ENCODE measurements around the gene NRXN2.

The NRXN2 gene

DNA sequence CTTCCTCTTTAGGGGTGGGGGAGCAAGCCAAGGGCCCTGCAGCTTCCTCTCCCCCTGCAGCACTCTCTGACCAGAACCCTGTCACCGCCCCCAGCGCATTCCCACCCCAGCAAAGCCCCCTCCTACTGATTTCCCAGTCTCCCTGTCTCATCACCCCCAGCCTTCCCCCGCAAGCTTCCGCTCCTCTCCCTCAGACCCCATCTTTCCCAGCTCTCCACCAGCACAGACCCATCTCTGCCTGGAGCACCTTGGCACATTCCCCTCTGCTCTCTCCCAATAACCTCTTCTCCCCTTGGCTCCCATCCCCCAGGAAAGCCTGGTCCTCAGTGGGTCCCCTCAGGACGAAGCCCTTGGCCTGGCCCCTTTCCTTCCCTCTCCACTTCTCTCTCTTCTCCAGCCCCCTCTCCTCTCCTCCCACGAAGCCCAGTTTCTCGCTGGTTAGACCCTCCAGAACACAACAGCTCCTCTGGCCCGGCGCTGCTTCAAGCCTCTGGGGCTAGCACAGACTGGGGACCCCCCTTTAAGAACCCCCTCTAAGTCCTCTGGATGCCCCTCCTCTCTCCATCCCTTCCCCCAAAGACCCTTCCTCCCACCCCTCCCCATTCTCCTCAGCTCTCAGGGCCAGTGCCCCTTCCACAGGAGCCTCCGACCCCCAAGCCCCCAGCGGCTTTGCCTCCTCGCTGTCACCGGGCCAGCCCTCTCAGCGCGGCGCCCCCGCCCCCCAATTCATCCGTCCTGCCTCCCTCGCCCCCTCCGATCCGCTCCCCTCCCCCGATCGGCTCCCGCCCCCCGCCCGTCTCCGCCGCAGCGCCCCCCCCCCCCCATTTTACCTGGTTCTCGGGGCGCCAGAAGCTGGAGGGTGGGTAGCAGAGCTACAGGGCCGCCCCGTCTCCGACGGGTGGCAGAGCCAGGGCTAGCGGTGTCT, 594 bp downstream of the NRXN2 start:
- in situ Hi-C loops (cut with HindIII; ENCODE audit: low sequenced_read_pairs), result no loop called here

DNA sequence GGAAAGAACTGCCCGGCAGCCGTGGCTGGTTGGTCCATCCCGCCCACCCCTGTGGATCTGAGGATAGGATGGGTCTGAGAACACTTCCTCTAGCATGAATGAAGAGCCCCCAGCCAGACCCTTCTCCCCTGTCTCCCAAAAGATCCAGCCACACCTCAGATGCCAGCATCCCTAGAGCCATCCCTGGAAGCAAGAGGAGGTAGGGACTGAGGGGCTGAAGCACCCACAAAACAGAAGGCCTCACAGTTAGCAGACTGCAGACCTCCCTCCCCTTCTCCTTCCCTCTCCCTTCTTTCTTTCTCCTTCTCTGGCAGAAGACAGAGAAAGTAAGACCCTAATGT, 1.7 kb downstream of the NRXN2 start:
- in situ Hi-C loops (cut with HindIII; ENCODE audit: low sequenced_read_pairs), result no loop called here

DNA sequence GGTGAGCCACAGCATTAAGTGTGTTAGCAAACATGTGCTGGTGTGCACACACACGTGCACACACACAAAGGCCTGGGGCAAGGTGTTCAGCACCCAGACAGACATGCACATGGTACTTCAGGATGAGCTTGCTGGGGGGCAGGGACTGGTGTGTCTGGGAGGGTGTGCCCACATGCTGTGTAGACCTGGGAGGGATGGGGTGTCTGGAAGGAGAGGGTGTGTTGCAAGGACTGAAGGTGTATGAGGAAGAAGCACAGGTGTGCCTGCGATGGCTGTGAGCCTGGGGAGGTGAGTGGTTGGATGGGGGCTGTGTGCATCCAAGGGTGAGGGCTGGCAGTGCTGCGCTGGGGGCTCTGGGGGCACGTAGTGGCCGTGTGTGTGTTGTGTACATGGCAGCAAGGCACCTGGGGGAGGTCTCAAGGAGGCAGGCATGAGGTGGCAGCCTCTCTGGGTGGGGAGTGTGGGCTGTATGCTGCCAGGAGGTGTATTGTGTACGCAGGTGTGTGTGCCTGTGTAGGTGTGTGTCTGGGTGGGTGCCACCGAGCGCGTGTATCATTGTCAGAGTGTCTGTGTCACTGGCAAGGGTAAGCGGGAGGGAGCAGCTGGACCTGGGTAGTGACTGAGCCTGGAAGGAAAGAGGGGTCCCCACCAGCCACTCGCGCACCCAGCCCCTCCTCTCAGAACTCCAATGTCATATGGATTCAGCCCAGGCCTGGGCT, 2.2 kb downstream of the NRXN2 start:
- in situ Hi-C loops (cut with HindIII; ENCODE audit: low sequenced_read_pairs), result no loop called here

DNA sequence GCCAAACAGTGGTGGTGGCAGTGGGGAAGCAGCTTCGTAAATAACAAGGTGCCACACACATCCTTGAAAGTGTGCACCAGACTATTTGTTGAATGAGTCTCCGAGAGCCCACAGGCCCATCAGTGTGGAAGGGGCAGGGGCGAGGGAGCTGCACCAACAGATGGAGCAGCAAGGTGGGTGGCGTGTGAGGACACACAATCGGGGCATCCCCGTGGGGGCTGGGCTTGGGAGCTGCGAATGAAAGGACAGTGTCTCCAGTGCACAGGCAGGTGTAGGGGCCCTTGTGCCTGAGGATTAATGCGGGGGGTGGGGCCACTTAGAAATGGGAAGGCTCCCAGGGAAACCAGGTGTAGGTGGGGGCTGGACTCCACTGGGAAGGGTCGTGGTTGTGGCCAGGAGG, 2.8 kb downstream of the NRXN2 start:
- in situ Hi-C loops (cut with HindIII; ENCODE audit: low sequenced_read_pairs), result no loop called here

DNA sequence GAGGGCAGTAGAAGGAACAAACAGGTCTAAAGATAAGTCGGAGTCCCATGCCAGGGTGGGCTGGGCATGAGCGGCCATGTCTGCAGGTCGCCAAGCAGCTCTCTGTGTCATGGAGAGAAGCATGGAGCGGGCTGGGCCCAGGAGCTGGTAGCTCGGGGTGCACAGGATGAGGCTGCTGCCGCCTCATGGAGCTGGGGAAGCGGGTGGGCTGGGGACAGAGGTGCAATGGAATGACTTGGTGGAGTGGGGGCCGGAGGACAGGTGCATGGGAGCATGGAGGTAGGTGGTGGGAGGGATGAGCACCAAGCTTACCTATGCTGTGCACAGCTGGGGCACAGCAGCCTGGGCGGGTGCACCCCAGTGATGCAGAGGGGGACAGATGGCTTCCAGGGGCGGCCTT, 3.6 kb downstream of the NRXN2 start:
- in situ Hi-C loops (cut with HindIII; ENCODE audit: low sequenced_read_pairs), result loop anchor here (5.0 kb wide), 1 partner anchor 33 kb away; no protein-coding TSS in a partner anchor

DNA sequence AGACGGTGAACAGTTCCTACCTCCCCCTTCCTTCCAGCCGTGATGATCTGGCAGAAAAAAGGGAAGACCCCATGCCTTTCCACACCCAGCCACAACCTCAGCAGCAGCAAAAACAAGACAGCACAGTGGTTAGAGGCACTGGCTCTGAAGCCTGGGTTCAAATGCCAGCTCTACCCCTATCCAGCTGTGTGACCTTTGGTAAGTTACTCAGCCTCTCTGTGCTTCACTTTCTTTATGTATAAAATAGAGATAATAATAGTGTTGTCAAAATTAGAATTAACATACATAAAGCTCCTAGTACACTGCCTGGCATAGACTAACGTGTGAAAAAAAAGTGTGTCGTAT, 4.2 kb downstream of the NRXN2 start:
- in situ Hi-C loops (cut with HindIII; ENCODE audit: low sequenced_read_pairs), result loop anchor here (5.0 kb wide), 1 partner anchor 34 kb away; no protein-coding TSS in a partner anchor

DNA sequence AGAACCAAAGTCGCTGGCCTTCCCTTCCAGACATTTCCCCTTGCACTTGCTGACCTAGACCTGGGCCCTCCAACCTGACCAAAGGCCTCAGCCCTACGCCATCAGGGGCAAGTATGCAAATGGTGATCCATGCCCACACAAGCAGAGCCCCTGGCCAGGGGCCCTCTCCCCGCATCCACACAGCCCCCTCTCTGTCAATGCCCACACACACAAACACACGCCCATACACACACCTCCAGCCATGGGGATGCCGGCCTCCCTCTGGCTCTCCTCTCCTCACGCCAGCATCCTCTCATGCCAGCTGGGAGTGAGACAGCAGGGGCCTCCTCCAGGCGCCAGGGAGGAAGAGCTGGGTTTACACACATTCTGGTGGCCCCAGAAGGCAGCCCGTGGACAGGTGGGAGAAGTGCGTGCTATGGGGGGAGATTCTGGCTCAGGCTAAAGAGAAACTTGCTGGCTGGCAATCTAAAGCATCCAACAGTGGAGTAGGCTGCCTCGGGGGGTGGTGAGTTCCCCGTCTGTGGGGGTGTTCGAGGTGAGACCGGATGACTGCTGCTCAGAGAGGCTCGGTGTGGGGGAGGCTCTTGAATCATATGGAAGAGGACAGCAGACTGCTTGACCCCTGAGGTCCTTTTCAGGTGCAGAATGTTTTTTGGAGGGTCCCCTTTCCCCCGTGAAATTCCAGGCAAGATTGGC, 4.8 kb downstream of the NRXN2 start:
- in situ Hi-C loops (cut with HindIII; ENCODE audit: low sequenced_read_pairs), result loop anchor here (5.0 kb wide), 1 partner anchor 34 kb away; no protein-coding TSS in a partner anchor

DNA sequence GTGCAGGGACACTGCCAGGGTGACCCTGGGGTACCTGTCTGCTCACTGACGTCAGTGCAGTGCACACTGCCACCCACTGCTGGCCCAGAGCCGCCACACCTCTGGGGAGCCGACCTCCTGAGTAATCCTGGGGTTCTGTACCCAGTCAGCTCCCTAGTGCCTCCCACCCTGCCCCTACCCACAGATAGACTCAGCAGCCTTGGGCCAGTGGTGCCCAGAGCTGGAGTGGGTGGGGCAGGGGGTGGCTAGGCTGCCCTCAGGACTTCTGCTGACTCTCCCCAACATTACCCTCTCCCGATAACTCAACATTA, 5.8 kb downstream of the NRXN2 start:
- in situ Hi-C loops (cut with HindIII; ENCODE audit: low sequenced_read_pairs), result loop anchor here (5.0 kb wide), 1 partner anchor 35 kb away; no protein-coding TSS in a partner anchor

DNA sequence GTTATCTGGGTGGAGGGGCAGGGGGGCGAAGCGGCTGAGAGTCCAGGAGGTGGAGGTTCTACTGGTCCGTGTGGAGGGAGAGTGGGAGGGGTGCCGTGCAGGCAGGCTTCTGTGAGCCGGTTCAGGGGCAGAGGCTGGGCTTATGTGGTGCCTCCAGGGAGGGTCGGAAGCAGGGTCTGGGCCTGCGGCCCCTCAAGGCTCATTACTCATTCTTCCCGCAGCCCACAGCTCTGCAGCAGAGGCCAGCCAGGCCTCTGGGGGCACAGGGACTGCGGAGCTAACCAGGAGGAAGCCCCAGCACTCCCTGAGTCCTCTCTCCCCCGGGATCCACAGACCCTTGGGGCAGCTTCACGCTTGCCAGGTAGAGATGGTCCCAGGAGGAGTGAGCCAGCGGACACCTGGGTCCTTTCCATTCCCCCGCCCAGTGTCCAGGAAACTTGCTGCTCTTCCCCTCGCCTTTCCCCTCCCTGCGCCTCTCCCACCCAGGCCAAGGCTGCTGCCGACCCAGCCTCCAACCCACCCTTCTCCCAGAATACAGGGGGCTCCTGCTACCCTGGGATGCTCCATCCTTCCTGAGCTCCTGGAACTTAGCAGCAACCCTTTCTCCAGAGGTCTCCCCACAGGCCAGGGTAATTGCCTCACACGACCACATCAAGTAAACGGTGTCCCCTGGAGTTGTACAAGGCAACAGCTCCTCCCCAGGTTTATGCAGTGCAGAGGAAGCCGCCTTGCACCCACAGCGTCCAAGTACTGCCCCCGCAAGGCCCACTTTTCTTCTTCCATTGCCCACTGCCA, 6.3 kb downstream of the NRXN2 start:
- in situ Hi-C loops (cut with HindIII; ENCODE audit: low sequenced_read_pairs), result loop anchor here (5.0 kb wide), 1 partner anchor 36 kb away; no protein-coding TSS in a partner anchor

DNA sequence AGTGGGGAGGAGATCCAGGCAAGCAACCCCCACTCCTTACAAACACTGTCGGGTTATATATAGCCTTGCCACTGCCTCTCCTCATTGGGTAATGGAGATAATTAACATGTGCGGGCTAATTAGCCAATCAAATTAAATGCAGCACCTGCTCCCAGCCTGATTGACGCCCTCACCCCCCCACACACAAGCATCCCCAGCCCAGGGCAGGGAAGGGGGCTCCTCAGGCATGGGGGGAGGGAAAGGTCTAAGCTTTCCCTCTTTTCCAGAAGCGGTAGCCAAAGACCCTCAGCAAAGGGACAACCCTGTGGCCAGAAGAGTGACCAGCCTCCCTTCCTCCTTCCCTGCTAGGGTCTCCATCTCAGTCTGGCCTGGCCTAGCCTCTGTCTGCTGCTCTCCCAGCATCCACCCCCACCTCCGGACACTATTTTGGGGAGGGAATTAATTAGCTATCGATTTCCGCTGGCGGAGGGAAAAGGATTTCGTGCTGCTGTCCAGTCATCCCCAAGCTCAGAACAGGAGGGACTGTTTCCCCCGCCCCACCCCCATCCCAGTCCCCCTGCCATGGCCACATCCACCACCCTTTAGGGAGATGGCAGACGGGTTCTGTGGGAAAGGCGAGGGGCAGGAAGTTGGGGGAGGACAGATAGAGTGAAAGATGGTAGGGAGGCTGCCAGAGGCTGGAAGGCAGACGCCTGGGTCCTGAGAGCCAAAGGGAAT, 7.1 kb downstream of the NRXN2 start:
- in situ Hi-C loops (cut with HindIII; ENCODE audit: low sequenced_read_pairs), result loop anchor here (5.0 kb wide), 1 partner anchor 36 kb away; no protein-coding TSS in a partner anchor

DNA sequence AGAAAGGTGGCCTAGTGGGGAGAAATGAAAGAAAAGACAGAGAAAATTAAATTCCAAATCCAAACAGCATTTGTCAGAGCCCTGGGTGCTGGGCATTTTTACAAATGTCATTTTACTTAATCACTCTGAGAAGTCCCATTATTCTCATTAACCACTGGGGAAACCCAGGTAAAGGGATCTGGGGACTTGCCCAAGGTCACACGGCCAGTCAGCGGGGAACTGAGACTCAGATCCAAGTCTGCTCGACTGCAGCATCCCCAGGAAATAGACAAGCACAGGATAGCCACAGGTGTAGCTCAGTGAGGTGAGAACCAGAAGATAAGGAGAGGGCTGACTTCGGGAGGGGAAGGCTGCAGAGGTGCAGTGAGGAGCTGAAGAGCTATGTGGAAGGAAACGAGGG, 7.9 kb downstream of the NRXN2 start:
- in situ Hi-C loops (cut with HindIII; ENCODE audit: low sequenced_read_pairs), result loop anchor here (5.0 kb wide), 1 partner anchor 37 kb away; no protein-coding TSS in a partner anchor

DNA sequence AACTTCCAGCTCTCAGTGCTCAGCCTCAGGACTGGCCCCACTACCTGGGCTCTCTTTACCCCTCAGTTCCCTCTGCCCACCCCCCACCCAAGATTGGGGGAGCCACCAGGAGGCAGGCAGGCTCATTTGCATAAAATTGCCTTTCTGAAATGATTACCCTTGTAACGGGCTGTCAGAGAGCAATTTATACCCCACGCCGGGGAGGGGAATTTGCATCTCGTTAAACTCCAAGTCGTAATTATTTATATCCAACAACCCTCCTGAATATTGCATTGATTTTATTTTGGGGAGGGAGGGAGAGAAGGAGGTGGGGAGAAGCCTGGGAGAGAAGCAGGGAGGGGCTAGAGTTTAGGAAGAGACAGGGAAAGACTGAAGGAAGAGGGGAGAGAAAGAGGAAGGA, 8.3 kb downstream of the NRXN2 start:
- in situ Hi-C loops (cut with HindIII; ENCODE audit: low sequenced_read_pairs), result loop anchor here (5.0 kb wide), 1 partner anchor 38 kb away; no protein-coding TSS in a partner anchor

DNA sequence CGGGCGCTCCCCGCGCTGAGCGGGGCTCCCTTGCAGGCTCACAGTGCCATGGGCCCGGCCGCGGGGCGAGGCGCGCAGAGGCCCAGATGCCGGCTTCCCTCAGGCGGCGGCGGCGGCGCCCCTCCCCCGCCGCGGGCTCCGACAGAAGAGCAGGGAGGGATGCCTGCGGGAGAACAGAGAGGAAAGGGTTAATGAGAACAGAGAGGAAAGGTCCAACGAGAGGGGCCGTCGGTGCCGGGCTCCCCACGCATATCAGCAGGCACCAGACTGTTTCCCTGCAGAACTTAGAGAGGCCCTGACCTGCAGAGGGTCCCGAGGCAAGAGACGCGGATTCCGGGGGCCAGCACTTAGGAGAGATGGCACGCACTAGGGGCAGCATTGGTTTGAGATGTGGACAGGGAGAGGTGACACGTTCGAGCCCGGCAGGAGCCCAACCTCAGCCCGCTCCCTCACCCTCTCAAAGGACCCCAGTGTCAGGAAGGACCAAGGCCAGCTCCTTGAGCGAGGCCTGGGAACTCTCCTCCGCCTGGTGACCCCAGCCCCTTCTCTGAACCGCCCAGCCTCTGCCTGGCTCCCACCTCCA, 9.1 kb downstream of the NRXN2 start:
- in situ Hi-C loops (cut with HindIII; ENCODE audit: low sequenced_read_pairs), result no loop called here

DNA sequence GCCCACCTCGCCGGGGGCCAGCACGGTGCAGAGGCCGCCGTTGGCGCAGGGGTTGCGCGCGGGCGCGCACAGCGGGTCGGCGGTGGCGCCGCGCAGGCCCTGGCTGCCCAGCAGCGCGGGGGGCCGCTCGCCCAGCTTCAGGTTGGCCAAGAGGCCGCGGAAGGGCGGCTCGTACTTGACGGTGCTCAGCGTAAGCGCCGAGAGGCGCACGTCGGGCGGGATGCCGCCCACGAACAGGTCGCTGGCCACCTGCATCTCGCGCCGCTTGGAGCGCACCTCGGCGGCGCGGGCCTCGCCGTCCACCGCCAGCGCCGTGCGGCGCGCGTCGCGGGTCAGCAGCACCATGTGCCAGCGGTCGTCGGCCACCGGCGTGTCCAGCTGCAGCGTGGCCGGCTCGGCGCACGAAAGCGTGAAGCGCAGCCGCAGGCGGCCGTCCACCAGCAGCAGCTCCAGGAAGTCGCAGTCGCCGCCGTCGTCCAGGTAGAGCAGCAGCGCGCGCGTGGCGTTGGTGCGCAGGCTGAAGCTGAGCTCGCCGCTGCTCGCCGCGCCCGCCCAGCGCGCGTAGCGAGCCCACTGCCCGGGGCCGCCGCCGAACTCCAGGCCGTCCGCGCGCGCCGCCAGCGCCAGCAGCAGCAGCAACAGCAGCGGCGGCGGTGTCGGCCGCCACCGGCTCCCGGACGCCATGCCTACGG, 9.8 kb downstream of the NRXN2 start:
- in situ Hi-C loops (cut with HindIII; ENCODE audit: low sequenced_read_pairs), result no loop called here

DNA sequence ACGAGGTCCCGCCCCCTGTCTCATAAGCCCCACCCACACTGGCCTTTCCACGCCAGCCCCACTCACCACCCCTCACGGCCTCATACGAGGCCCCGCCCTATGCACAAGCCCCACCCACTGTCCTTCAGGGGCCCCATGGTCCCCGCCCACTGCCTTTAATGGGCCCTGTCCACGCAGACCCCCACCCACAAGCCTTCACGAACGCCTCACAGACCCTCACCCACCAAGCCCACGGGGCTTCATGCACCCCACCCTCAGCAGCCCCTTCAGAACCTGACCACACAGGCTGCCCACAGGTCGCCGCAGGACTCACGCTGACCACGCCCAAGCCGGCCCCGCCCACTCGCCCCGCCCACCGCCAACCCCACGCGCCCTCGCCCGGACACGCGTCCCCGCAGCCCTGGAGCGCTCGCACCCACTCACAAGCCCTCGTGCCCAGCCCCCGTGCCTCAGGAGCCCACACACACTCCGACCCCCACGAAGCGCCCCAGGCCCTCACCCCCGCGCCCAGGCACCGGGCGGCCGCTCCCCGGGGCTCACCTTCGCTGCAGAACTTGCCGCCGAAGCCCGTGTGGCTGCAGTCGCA, 10.5 kb downstream of the NRXN2 start:
- in situ Hi-C loops (cut with HindIII; ENCODE audit: low sequenced_read_pairs), result no loop called here

DNA sequence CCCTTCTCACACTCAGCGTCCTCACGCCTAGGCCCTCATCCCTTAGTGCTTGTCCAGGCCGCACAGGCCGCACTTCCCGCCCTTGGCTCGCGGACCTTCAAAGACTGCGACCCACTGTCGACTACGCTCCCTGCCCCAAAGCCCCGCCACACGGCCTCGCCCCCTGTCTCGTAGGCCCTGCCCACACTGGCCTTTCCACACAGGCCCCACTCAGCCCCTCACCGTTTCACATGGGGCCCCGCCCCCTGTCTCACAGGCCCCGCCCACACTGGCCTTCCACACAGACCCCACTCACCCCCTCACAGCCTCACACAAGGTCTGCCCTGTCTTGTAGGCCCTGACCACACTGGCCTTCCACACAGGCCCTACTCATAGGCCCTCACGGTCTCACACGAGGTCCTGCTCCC, 11.0 kb downstream of the NRXN2 start:
- in situ Hi-C loops (cut with HindIII; ENCODE audit: low sequenced_read_pairs), result no loop called here

DNA sequence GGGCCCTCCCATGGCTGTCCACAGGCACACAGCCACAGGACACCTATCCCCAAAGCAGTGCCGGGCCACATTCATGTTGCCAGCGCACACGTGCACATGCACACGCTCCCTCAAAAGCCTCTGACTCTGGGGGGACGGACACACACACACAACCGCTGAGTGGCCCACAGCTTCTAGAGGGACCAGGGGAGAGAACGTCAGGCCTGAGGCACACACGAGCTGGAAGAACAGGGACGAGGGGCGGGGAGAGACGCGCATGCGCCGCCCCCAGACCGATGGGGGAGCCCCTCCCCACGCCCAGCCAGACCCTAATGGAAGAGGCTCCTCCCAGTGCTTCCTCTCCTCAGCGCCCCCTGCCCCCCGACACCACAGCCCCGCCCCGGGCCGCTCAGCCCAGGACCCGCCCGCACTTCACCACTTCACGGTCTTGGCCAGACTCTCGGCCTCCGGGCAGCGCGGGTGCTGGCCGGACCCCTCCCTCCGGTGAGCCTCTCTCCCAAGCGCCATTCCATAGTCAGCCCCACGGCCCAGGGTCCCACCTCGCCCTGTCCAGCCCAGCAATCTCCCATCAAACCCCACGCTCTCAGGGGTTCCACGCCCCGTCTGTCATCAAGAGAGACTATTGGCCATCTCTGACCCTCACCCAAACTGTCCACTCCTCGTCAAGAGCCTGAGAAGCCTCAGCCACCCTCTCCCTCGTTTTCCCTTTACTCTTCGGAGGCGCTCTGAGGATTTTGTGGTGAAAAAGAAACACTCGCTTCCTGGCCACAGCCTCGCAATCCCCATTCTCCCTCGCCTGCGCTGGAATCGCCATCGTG, 11.7 kb downstream of the NRXN2 start:
- in situ Hi-C loops (cut with HindIII; ENCODE audit: low sequenced_read_pairs), result no loop called here

All from endothelial cell of hepatic sinusoid (primary cell).